GM21447 (cell line): Measurements from ENCODE around the gene ARHGAP15.
A peak's percentile ranks its signal among the peaks of the same experiment; 100 is the strongest.

ENCODE experiments used
- ATAC-seq: cut with Tn5 transposase; IDR thresholded peaks from one replicate; pipeline ENCODE4 v1.9.1; 2021; ENCODE audit not compliant: unreplicated experiment

ARHGAP15 gene

GRCh38 chr2:143477714-143478443 lies 348.7 kb downstream of the ARHGAP15 start:
- ATAC-seq: no peak

- ATAC-seq: no peak
Observed at GRCh38 chr2:143480086-143480485, 350.9 kb downstream of the ARHGAP15 start.

DNA sequence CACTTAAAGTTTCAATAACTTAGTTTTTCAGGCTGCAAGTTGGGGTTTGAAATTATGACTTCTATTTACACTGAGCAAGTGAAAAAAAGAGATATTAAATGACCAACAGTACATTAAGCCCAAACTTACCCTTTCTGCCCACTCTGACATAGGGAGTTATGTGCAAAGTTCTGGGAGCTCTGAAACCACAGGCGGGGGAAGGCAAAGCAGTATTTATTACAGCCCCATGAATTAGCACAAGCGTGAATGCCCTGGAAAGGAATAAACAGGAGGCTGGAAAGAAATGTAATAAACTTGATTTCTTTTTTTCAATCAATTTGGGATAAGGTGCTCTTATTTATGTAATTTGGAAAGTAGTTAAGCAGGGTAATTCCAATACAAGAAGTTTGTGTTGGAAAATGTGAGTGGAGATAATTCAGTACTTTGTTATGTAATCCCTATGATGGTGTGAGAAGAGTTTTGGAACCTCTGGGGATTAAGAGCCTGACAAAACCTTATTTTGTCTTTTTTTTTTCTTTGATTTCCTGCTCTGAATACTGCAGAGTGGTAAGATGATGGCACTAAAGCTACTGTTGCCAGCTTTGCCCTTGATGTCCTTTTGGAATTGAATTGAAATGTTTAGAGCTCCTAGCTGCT lies 351.5 kb downstream of the ARHGAP15 start:
- no peak for ATAC-seq

GRCh38 chr2:143481237-143481623 lies 352.0 kb downstream of the ARHGAP15 start:
- no peak for ATAC-seq

- no peak for ATAC-seq
Observed at GRCh38 chr2:143481733-143482132, 352.5 kb downstream of the ARHGAP15 start.

- no peak for ATAC-seq
Observed at GRCh38 chr2:143482316-143482715, 353.1 kb downstream of the ARHGAP15 start.

GRCh38 chr2:143482771-143483170 lies 353.6 kb downstream of the ARHGAP15 start:
- ATAC-seq: no peak

DNA sequence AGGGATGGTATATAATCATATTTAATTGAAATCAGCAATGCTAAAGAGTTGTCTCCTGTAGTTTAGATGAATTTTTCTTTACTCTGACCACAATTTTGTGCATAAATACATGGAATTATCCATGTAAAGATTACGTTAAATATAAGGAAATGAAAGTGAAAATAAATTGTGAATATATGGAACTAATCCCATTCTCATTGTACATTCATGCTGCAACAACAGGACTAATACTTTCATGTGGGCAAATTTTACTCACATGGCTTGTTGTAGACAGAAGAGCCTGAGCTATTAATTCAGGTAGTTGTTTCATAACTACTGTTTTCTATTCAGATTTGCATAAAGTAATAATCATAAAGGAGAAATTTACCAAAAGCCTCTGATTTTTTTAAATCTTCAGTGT lies 357.8 kb downstream of the ARHGAP15 start:
- no peak for ATAC-seq

DNA sequence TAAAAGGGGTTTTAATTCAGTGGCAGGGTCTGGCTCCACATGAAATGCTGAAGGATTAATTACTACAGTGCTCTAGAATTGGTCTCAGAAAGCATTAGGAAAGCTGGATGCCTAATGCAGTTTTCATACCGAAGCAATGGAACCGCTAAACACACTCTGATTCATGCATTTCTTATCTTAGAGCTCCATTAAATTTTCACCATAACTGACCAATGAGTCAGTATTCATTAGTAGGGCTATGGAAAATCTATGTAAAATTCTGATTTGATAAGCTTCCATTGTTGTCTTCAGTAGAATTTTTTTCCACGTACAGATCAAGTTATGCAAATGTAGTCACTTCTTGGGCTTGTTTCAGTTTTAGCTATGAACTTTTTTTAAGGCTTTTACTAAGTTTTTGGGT lies 359.9 kb downstream of the ARHGAP15 start:
- ATAC-seq: no peak

- no peak for ATAC-seq
Observed at GRCh38 chr2:143491131-143491530, 361.9 kb downstream of the ARHGAP15 start.

DNA sequence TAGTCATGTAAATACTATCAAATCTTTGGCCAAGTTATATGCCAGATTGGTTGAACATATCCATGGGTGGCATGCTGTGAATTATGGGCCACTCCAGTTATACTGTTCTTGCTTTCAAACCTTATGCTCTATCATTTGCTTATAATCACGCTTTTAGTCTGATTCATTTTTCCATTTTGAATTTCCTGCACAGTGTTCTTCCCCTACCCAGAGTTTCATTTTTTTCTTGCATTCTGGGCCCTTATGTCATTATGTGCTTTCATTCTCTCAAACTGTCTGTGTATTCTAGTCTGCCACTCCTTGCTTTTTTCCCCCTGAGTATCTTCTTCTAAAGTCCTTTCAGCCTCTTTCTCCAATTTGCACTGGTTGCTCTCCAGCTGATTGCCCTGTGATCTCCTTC lies 364.1 kb downstream of the ARHGAP15 start:
- no peak for ATAC-seq

GRCh38 chr2:143497726-143498125 lies 368.5 kb downstream of the ARHGAP15 start:
- ATAC-seq: no peak

GRCh38 chr2:143498496-143498895 lies 369.3 kb downstream of the ARHGAP15 start:
- ATAC-seq: no peak

- ATAC-seq: no peak
Observed at GRCh38 chr2:143499061-143499460, 369.8 kb downstream of the ARHGAP15 start.

DNA sequence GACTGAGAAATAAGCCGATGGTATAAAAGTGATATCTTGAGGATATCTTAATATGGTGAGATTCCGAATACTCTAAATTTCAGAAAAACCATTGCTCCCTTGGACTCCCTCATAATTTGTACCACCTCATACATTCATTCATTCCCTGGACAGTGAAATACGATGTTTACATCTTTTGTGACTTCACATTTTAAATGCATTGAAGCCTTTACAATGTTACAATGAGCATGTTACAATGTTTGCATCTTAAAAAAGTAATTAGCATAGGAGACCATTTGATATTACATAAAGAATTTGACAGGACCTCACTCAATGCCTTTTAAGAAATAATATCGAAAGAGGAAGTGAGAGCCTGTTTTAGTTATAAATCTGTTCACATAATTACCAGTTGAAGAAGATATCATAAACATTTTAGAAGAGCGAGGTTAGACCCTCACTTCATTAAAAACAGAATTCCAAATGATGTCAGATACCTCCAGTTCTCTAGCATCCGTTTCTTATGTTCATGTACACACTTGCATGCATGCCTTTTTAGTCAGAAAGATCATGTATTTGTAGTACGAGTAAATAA lies 372.0 kb downstream of the ARHGAP15 start:
- ATAC-seq: no peak

- no peak for ATAC-seq
Observed at GRCh38 chr2:143503280-143503679, 374.1 kb downstream of the ARHGAP15 start.

- ATAC-seq: no peak
Observed at GRCh38 chr2:143504397-143504796, 375.2 kb downstream of the ARHGAP15 start.

GRCh38 chr2:143505542-143505941 lies 376.3 kb downstream of the ARHGAP15 start:
- ATAC-seq: no peak

DNA sequence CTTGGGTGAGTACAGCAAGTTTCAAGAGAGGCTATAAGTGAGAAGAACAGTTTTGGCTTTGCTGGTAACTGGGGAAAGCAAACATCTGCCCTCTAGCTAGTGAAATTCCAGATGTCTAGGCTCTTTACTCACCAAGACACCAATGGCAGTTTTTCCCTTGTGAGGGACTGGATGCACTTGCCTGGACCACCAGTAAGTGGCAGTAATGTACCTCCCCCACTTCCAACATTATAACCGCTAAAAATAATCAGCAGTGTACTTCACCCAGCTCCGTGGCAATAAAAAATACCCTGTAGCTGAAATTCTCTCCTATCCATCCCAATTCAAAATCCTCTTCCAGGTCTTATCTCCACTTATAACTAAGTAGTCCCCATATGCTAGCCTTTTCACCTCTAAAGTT lies 383.9 kb downstream of the ARHGAP15 start:
- ATAC-seq: peak; percentile 86

- ATAC-seq: no peak
Observed at GRCh38 chr2:143514413-143514812, 385.2 kb downstream of the ARHGAP15 start.

DNA sequence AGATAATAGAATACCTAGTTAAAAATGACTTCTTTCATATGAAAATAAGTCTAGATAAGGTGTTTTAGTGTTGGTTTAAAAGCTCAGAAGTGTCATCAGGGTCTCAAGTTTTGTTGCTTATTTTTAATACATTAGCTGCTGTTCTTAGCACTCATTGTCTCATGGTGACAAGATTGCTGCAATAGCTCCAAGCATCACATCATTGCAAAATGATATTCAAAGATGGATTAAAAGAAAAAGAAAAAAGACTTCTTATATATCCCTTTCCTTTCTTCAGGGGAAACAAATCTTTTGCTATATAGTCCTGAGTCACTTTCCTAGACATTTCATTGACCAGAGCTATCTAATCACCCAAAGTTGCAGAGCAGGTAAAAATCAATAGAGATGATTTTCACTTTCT lies 386.1 kb downstream of the ARHGAP15 start:
- no peak for ATAC-seq

GRCh38 chr2:143519521-143519920 lies 390.3 kb downstream of the ARHGAP15 start:
- ATAC-seq: no peak
